Measurements from ENCODE around the gene RXFP4.
A peak's percentile ranks its signal among the peaks of the same experiment; 100 is the strongest.

GRCh38 chr1:155974208-155975115 lies 33.0 kb downstream of the RXFP4 start:
- TF ChIP-seq, protein P1, sequence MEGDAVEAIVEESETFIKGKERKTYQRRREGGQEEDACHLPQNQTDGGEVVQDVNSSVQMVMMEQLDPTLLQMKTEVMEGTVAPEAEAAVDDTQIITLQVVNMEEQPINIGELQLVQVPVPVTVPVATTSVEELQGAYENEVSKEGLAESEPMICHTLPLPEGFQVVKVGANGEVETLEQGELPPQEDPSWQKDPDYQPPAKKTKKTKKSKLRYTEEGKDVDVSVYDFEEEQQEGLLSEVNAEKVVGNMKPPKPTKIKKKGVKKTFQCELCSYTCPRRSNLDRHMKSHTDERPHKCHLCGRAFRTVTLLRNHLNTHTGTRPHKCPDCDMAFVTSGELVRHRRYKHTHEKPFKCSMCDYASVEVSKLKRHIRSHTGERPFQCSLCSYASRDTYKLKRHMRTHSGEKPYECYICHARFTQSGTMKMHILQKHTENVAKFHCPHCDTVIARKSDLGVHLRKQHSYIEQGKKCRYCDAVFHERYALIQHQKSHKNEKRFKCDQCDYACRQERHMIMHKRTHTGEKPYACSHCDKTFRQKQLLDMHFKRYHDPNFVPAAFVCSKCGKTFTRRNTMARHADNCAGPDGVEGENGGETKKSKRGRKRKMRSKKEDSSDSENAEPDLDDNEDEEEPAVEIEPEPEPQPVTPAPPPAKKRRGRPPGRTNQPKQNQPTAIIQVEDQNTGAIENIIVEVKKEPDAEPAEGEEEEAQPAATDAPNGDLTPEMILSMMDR (conservative IDR thresholded peaks at IDR 0.05; ENCODE audit: low read length), result 0 out of 2 replicates have a peak, but pooled peaks have one; percentile 16
- no peak for TF ChIP-seq EZH2phosphoT487 (IDR thresholded peaks at IDR 0.05; ENCODE audit: borderline replicate concordance)

All from Loucy (cell line).